Measurements from ENCODE around the gene SLC16A10. TPM values are rescaled to one million over a fixed set of nuclear protein-coding genes. Genes with fewer than 3 reads are reported as not detected.

Gene SLC16A10
- total RNA-seq, 2 experiments from 2014 or later, result 11.5 to 12.2 TPM

DNA sequence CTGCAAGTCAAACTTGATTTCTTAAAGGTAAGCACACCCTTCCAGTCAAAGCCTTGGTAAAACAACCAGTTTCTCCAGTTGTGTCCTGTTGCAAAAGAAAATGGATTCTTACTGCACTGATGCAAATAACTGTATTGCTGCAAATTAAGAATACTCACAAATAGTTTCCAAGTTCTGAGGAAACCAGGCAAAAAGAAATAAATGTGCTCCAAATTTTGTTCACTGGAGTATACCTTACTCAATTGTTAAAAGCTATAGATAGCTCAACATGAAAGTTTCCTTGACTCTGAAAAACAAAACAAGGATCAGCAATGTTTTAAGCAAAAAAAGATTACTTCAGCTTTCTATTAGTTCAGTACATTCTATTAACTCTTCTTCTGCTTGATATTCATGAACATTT is 75.2 kb downstream of the SLC16A10 start:
- CTCF ChIA-PET, result no interaction called here
- POLR2A ChIA-PET, result no interaction called here
- TF ChIP-seq CTCF (IDR thresholded peaks at IDR 0.05), result no peak
- peaks cover 32% of the 10 kb centered on the region for H3K4me1 Mint-ChIP-seq (ENCODE audit: low read depth)
- H3K27ac Mint-ChIP-seq, result no peak overlapping the region
- H3K9me3 Mint-ChIP-seq, result peaks cover 21% of the 10 kb centered on the region
- H3K27me3 Mint-ChIP-seq, result peaks cover 1% of the 10 kb centered on the region
- peaks cover 29% of the 10 kb centered on the region for H3K36me3 Mint-ChIP-seq (ENCODE audit: low read depth)
- H3K4me3 Mint-ChIP-seq, result no peak overlapping the region
- intact Hi-C loops (cut with micrococcal nuclease), result no loop called here
- no peak for DNase-seq
- ATAC-seq, result no peak

DNA sequence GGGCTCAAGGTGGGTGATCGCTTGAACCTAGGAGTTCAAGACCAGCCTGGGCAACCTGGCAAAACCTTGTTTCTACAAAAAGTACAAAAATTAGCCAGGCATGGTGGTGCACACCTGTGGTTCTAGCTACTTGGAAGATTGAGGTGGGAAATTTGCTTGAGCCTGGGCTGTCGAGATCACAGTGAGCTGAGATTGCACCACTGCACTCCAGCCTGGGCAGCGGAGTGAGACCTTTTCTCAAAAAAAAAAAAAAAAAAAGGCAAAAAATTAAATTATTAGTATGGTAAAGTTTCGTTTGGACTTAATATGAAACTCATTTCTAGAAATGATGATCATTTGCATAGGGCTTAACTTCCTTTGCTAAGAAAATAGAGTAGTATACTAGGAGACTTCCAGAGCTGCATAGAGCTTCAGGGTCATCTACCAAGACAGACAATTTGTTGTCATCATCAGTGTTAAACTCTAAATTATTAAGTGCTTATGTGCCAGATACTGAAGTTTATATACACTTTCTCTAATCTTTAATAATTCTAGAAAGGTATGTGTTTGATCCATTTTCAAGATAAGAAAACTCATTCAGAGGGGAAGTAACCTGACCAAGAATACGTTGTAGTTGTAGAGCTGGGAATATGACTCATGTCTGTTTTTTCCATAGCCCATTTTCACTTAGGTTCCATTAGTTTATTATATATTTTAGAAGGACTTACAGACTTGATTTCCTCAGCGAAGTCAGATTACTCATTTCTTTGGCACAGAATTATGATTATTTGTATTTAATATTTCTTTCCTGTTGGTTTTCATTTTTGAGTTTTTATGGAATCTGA is 84.5 kb downstream of the SLC16A10 start:
- ATAC-seq, result peak; percentile 60
- H3K36me3 Mint-ChIP-seq (ENCODE audit: low read depth), result peaks cover 3% of the 10 kb centered on the region
- no peaks in the 10 kb centered on the region for H3K9me3 Mint-ChIP-seq
- no peak for TF ChIP-seq CTCF (IDR thresholded peaks at IDR 0.05)
- peaks cover 35% of the 10 kb centered on the region for H3K4me1 Mint-ChIP-seq (ENCODE audit: low read depth)
- intact Hi-C loops (cut with micrococcal nuclease), result no loop called here
- no peak overlapping the region for H3K4me3 Mint-ChIP-seq
- H3K27ac Mint-ChIP-seq, result no peak overlapping the region
- DNase-seq, result no peak
- H3K27me3 Mint-ChIP-seq, result no peaks in the 10 kb centered on the region
- POLR2A ChIA-PET, result no interaction called here
- CTCF ChIA-PET, result interaction anchor here (0.9 kb wide), 1 partner anchor 38 kb away, joined by 6 read pairs; no protein-coding TSS in a partner anchor

DNA sequence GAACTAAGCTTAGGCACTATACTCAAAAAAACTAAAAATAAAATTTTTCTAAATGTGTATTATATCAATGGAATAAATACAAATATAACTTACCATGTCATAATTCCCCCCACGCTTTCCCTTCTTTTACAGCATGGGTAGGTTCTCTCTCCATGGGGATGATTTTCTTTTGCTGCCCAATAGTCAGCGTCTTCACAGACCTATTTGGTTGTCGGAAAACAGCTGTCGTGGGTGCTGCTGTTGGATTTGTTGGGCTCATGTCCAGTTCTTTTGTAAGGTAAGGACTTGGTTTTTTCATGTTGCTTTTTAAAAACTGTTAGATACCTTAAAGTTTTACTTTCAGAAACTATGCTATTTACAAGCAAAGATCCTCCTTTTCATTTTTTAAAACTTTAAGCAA is 85.3 kb downstream of the SLC16A10 start:
- H3K27me3 Mint-ChIP-seq, result no peaks in the 10 kb centered on the region
- CTCF ChIA-PET, result interaction anchor here (0.9 kb wide), 1 partner anchor 38 kb away, joined by 6 read pairs; no protein-coding TSS in a partner anchor
- H3K9me3 Mint-ChIP-seq, result no peaks in the 10 kb centered on the region
- ATAC-seq (no peak), DNase-seq (no peak)
- H3K4me1 Mint-ChIP-seq (ENCODE audit: low read depth), result peaks cover 35% of the 10 kb centered on the region
- no peak overlapping the region for H3K4me3 Mint-ChIP-seq
- POLR2A ChIA-PET, result interaction anchor here (1.0 kb wide), 1 partner anchor 18 kb away, joined by 6 read pairs; no protein-coding TSS in a partner anchor
- TF ChIP-seq CTCF (IDR thresholded peaks at IDR 0.05), result no peak
- no peak overlapping the region for H3K27ac Mint-ChIP-seq
- intact Hi-C loops (cut with micrococcal nuclease), result no loop called here
- peaks cover 3% of the 10 kb centered on the region for H3K36me3 Mint-ChIP-seq (ENCODE audit: low read depth)

DNA sequence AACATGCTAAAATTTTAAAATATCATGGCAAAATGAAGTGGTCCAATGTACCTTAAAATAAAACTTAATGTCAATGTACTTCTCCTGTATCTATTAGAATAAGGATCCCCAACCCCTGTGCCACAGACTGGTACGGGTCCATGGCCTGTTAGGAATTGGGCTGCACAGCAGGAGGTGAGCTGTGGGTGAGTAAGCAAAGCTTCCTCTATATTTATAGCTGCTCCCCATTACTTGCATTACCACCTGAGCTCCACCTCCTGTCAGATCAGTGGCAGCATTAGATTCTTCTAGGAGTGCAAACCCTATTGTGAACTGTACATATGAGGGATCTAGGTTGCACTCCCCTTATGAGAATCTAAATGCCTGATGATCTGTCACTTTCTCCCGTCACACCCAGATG is 86.0 kb downstream of the SLC16A10 start:
- Mint-ChIP-seq H3K9me3 (no peaks in the 10 kb centered on the region), H3K4me3 (no peak overlapping the region), H3K27me3 (no peaks in the 10 kb centered on the region), H3K4me1 (ENCODE audit: low read depth) (peaks cover 35% of the 10 kb centered on the region), H3K36me3 (ENCODE audit: low read depth) (peaks cover 4% of the 10 kb centered on the region), H3K27ac (peak overlapping the region; percentile 25)
- CTCF ChIA-PET, result no interaction called here
- intact Hi-C loops (cut with micrococcal nuclease), result no loop called here
- no peak for DNase-seq
- ATAC-seq, result no peak
- POLR2A ChIA-PET, result interaction anchor here (0.7 to 1.0 kb wide), 2 partner anchors 17 to 60 kb away, joined by 3 to 6 read pairs; no protein-coding TSS in a partner anchor
- TF ChIP-seq CTCF (IDR thresholded peaks at IDR 0.05), result no peak

- Mint-ChIP-seq H3K4me3 (no peak overlapping the region), H3K27ac (no peak overlapping the region), H3K4me1 (ENCODE audit: low read depth) (peaks cover 35% of the 10 kb centered on the region), H3K9me3 (no peaks in the 10 kb centered on the region), H3K27me3 (no peaks in the 10 kb centered on the region), H3K36me3 (ENCODE audit: low read depth) (peaks cover 4% of the 10 kb centered on the region)
- POLR2A ChIA-PET, result no interaction called here
- CTCF ChIA-PET, result interaction anchor here (0.7 to 1.2 kb wide), 2 partner anchors 26 to 65 kb away, joined by 3 to 4 read pairs; no protein-coding TSS in a partner anchor
- TF ChIP-seq CTCF (IDR thresholded peaks at IDR 0.05), result no peak
- intact Hi-C loops (cut with micrococcal nuclease), result no loop called here
- DNase-seq, result no peak
- ATAC-seq, result peak; percentile 30
Observed at GRCh38 chr6:111173946-111174345, 86.6 kb downstream of the SLC16A10 start.
